Stimulated activated CD8-positive, alpha-beta memory T cell treated with anti-CD3 and anti-CD28 coated beads, Interleukin-4, amount 100 ng/mL, for 24 hours (primary cell): Measurements from ENCODE around the gene MEAK7.

Experiments used
- DNase-seq: peaks from one replicate; pipeline ENCODE4 v3.0.0-alpha.2; 2020; ENCODE audit warnings: low read depth

MEAK7 gene

DNA sequence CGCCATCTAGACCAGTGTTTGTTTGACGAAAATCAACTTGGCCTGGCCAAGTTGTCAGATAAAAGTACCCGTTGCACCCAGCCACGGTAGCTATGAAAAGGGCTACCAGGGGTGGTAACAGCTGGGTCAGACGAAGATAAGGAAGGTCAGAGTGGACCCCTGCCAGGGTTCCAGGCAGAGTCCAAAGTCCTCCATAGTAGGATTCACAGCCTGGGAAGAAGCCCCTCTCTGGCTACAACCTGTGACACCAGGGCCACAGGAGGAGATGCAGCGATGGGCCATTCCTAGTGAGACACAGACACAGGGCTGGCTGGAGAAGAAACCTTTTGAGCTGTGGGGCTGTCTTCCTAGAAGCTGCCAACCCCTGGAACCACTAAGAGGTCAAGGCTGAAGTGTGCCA lies 39.3 kb downstream of the MEAK7 start:
- no peak for DNase-seq

GRCh38 chr16:84464116-84464515 lies 40.3 kb downstream of the MEAK7 start:
- no peak for DNase-seq

DNA sequence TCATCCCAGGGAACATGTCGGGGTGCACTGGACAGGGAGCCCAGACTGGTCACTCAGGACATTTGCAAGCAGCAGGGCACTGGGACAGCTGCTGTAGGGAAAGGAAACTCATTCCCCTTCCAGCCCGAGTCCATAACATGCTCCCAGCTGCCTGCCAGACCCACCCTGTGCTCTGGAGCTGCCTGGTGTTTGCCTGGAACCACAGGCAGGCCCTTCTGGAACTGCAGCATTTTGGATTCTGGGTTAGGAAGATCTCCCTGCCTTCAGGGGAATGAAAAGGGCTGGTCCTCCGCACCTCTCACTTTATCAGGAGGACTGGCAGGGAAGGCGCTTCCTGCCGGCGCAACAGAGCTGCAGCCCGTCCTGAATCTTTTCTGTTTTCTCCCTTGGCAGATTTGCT lies 41.2 kb downstream of the MEAK7 start:
- no peak for DNase-seq

DNA sequence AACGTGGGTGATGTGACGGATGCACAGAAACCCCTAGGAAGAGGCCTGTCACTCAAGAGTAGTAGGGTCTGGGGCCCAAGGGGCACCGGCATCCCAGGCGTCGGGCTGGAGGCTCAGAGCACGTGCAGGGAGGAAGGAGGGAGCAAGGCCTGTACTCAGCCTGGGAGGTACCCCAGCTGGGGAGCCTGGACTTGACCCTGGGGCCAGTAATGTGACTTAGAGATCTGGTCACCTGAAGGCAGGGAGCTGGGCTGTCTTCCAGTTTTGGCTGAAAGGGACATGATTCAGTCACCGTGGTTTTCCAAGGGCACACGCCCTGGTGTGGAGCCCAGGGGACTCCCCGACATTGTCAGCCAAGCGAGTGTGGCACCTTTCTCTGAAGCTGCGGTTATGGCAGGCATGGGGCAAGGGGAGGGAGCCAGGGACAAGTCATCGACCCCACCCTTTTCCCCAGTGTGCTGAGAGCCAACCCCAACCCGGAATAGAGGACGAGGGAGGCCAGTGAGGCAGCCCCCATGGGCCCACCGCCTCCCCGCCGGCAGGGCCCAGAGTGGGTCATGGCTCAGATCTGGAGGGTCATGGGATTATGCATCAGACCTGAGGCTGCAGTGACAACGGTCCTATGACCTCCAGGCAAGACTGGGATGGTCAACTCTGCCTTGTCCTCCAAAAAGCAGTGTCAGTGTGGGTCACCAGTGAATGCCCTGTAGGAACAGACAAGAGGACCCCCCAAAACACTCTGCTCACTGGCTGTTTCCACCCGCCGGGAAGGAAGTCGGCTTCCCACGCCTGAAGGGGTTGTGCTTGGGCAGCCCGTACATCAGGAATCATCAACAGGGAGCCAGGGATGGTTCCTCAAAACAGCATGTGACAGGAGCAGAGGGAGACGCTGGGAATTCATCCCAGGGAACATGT lies 41.9 kb downstream of the MEAK7 start:
- no peak for DNase-seq

- DNase-seq: no peak
These were observed 42.8 kb downstream of the MEAK7 start for GRCh38 chr16:84461413-84462295.

DNA sequence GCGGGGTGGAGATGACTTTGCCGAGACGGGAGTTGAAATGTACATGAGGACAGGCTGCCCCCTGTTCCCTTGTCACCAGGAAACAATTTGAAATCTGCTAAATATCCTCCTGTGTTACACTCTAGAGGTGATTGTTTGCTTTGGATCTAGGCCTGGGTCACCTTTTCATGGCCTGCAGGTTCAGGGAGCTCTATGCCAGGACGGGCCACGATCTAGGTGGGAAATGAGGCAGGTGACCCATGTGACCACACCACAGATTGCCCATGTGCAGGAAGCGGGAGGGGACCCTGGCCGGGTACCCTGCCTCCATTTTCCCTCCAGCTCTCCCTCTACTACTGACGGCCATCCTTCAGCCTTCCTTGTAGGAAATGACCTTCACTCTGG lies 43.4 kb downstream of the MEAK7 start:
- DNase-seq: no peak

DNA sequence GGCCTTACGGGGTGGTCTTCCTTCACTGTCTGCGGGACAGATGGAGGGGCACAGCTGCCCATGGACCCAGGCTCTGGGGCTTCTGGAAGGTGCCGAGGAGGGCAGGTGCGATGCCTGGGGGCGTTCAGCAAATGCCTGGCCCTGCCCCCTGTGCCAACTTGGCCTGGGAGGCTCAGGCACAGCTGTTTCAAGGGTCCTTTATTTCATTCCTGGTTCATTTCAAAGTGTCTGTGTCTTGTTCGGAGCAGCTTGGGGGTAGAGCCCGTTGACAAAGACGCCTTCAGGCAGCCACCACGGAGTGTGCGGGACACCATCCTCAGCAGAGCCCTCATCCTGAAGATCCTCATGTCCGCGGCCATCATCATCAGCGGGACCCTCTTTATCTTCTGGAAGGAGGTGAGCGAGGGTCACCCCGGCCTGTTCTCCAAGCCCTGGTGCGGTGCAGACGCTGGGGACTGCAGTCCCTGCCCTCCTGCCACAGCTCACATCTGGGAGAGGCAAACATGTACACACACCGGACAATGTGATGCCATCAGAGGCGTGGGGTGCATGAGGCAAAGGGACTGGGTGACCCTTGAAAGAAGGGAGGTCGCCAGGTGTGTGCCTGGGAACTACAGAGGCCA lies 43.9 kb downstream of the MEAK7 start:
- DNase-seq: no peak

- DNase-seq: no peak
These were observed 44.5 kb downstream of the MEAK7 start for GRCh38 chr16:84459941-84460405.

- no peak for DNase-seq
These were observed 44.9 kb downstream of the MEAK7 start for GRCh38 chr16:84459533-84459894.

DNA sequence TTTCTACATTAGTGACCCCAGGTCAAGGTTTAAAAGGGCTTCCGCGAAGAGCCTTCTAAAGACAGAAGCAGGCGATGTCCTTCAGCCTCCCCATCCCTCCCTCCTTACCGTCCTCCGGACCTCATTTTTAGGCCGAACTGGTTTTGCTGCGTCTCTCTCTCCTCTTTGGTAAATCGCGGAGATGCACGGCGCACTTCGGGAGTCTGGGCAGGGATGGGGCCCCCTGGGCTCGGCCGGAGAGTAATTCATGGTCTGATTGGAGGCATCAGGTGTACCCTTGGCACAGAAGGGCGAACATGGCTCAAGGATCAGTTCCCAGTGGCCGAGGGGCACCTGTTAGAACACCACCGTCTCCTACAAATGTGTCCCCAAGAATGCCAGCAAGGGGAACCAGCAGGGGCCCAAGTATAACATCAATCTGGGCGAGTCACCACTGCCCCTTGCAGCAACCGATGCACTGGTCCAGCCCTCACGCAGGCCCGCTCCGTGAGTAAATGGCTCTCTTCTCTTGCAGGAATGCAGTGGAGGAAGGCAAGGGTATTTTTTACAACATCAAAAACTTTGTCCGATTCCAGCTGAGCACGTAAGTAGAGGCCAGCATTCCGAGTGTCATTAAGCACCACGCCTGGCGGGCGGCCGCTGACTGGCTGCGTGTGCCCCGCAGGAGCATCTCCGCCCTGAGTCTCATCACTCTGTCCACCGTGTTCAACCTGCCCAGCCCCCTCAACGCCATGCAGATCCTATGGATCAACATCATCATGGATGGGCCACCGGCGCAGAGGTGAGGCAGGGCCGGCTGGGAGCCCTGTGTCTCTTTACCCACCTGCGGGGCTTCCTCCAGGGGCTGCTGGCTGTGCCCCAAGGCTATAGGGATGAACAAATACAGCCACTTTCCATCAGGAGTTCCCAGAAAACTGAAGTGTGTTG lies 45.6 kb downstream of the MEAK7 start:
- no peak for DNase-seq

DNA sequence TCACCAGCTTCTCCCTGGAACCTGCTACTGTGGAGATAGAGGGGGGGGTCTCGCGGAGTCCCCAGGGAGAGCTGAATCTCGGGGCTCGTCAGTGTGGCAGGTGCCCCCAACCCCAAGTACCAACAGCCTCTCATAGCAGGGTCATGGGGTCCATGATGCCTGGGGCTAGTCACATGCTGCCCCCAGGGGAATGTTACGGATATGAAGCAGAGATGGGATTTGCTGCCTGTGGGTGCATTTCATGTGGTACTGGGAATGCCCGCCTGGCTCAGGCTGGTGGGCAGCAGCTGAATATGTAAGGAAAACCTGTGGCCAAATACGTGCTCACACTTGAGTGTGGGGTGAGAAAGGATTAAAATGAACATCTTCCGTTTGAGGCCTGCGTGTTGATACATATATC lies 49.4 kb downstream of the MEAK7 start:
- DNase-seq: no peak
